IMR-90 (cell line): ENCODE data around the gene GTF3C4. TPM values are rescaled to one million over a fixed set of nuclear protein-coding genes. Genes with fewer than 3 reads are reported as not detected.

Experiments used
- ATAC-seq: fragments of 200-7000 bp; cut with Tn5 transposase; 2 replicates; pipeline ENCODE4 v1.9.1; 2020; ENCODE audit warnings: low read depth, mild to moderate bottlenecking, moderate library complexity
- BruUV-seq: library from RNA; stranded (reverse); fragments of 400-500 nt; replicated peaks from 2 replicates; lab custom pipeline; 2021; lab: Mats Ljungman, UMichigan
- CTCF ChIA-PET: fragments of 300-600 bp; formaldehyde crosslinking; extraction: SDS; loops from one replicate; lab custom pipeline; 2021; ENCODE audit warnings: antibody characterized with exemption; lab: Yijun Ruan, JAX
- POLR2A ChIA-PET: fragments of 300-600 bp; sonication (Branson Sonifier 250); formaldehyde crosslinking; loops from one replicate; lab custom pipeline; 2022; ENCODE audit warnings: antibody characterized with exemption; ENCODE audit not compliant: unreplicated experiment; lab: Charles Lee
- DNase-seq: peaks from one replicate; pipeline ENCODE4 v3.0.0; 2013
- H2AFZ ChIP-seq: replicated peaks from 2 replicates; pipeline ENCODE3; 2013; ENCODE audit warnings: low read length, mild to moderate bottlenecking; ENCODE audit not compliant: poor library complexity
- H2AK5ac ChIP-seq: 2 replicates; pipeline ENCODE4 v1.6.1; 2013; ENCODE audit warnings: low read depth, low read length, inconsistent platforms
- H2AK9ac ChIP-seq: replicated peaks from 2 replicates; pipeline ENCODE3; 2013; ENCODE audit warnings: mild to moderate bottlenecking, low read depth, low read length, moderate library complexity; ENCODE audit not compliant: poor library complexity
- H2BK120ac ChIP-seq: 2 replicates; pipeline ENCODE4 v1.6.1; 2013; ENCODE audit warnings: low read depth, low read length, inconsistent platforms
- H2BK15ac ChIP-seq: 3 replicates; pipeline ENCODE4 v1.6.1; 2013; ENCODE audit warnings: low read depth, low read length, inconsistent platforms
- H2BK20ac ChIP-seq: 2 replicates; pipeline ENCODE4 v1.6.1; 2013; ENCODE audit warnings: low read depth, mild to moderate bottlenecking, inconsistent platforms, low read length, moderate library complexity
- H2BK5ac ChIP-seq: 2 replicates; pipeline ENCODE4 v1.6.1; 2013; ENCODE audit warnings: mild to moderate bottlenecking, low read depth, low read length, inconsistent platforms; ENCODE audit not compliant: poor library complexity, severe bottlenecking
- H3K14ac ChIP-seq: replicated peaks from 2 replicates; pipeline ENCODE4 v1.6.1; 2013; ENCODE audit warnings: low read depth, low read length, inconsistent platforms
- H3K18ac ChIP-seq: 2 replicates; pipeline ENCODE4 v1.6.1; 2013; ENCODE audit warnings: low read depth, low read length, control low read depth
- H3K23ac ChIP-seq: 2 replicates; pipeline ENCODE4 v1.6.1; 2013; ENCODE audit warnings: low read depth, low read length, inconsistent platforms
- H3K27ac ChIP-seq: 2 replicates; pipeline ENCODE4 v1.5.1; 2013; ENCODE audit warnings: mild to moderate bottlenecking, control low read depth, low read length; ENCODE audit not compliant: insufficient read depth
- H3K27me3 ChIP-seq: 2 replicates; pipeline ENCODE4 v1.6.1; 2013; ENCODE audit warnings: low read length; ENCODE audit not compliant: control insufficient read depth, insufficient read depth
- H3K36me3 ChIP-seq: 2 replicates; pipeline ENCODE4 v1.6.1; 2013; ENCODE audit warnings: low read length, mixed read lengths; ENCODE audit not compliant: control insufficient read depth, insufficient read depth
- H3K4ac ChIP-seq: 2 replicates; pipeline ENCODE4 v1.6.1; 2013; ENCODE audit warnings: low read depth, low read length, inconsistent platforms
- H3K4me1 ChIP-seq: 2 replicates; pipeline ENCODE4 v1.6.1; 2013; ENCODE audit warnings: low read length, mixed read lengths; ENCODE audit not compliant: control insufficient read depth, insufficient read depth
- H3K4me2 ChIP-seq: 2 replicates; pipeline ENCODE4 v1.6.1; 2013; ENCODE audit warnings: low read depth, mild to moderate bottlenecking, control low read depth, low read length, moderate library complexity
- H3K4me3 ChIP-seq: 2 replicates; pipeline ENCODE4 v1.5.1; 2013; ENCODE audit warnings: low read depth, mild to moderate bottlenecking, control low read depth, low read length, moderate library complexity; ENCODE audit not compliant: insufficient read depth
- H3K56ac ChIP-seq: 2 replicates; pipeline ENCODE4 v1.6.1; 2013; ENCODE audit warnings: low read length, inconsistent platforms; ENCODE audit not compliant: insufficient read depth; ENCODE audit errors: extremely low read depth
- H3K79me1 ChIP-seq, 2 experiments: 2 replicates each; pipeline ENCODE4 v1.6.1; 2013; ENCODE audit warnings: low read length in 2 of 2, inconsistent platforms in 1 of 2, low read depth in 1 of 2
- H3K9ac ChIP-seq: 2 replicates; pipeline ENCODE4 v1.6.1; 2013; ENCODE audit warnings: low read depth, low read length, control low read depth
- H3K9me1 ChIP-seq: 2 replicates; pipeline ENCODE4 v1.6.1; 2013; ENCODE audit warnings: low read length, inconsistent platforms; ENCODE audit not compliant: insufficient read depth
- H3K9me3 ChIP-seq: 2 replicates; pipeline ENCODE4 v1.6.1; 2013; ENCODE audit warnings: low read length; ENCODE audit not compliant: control insufficient read depth, insufficient read depth
- H4K20me1 ChIP-seq: 2 replicates; pipeline ENCODE4 v1.6.1; 2013; ENCODE audit warnings: low read length, inconsistent platforms; ENCODE audit not compliant: insufficient read depth
- H4K5ac ChIP-seq: 2 replicates; pipeline ENCODE4 v1.6.1; 2013; ENCODE audit warnings: mild to moderate bottlenecking, low read depth, low read length, control low read depth
- H4K8ac ChIP-seq, 2 experiments: 2 replicates each; pipeline ENCODE4 v1.6.1; 2013; ENCODE audit warnings: low read depth in 2 of 2, low read length in 2 of 2, control low read depth in 1 of 2, inconsistent platforms in 1 of 2
- H4K91ac ChIP-seq: 2 replicates; pipeline ENCODE4 v1.6.1; 2013; ENCODE audit warnings: low read depth, low read length, inconsistent platforms; ENCODE audit not compliant: insufficient read depth
- BHLHE40 ChIP-seq: fragments of 150-350 bp; IDR thresholded peaks from 2 replicates; pipeline ENCODE4 v1.6.1; 2016; ENCODE audit warnings: mild to moderate bottlenecking, low read depth, low read length
- CTCF ChIP-seq: conservative IDR thresholded peaks from 2 replicates; pipeline ENCODE4 v1.5.1; 2012; ENCODE audit warnings: mild to moderate bottlenecking, low read depth, low read length, improper control_type of control experiment
- FOS ChIP-seq: fragments of 150-350 bp; IDR thresholded peaks from 2 replicates; pipeline ENCODE4 v1.6.1; 2016; ENCODE audit warnings: low read depth, low read length
- RAD21 ChIP-seq: IDR thresholded peaks from 2 replicates; pipeline ENCODE4 v1.6.1; 2012; ENCODE audit warnings: low read length, improper control_type of control experiment
- WGBS, 2 experiments: methylation state at CpG; one replicate each; pipeline versions ENCODE4 v1.1.5 to v1.1.7; 2013; ENCODE audit warnings: missing lambda C conversion rate in 2 of 2; ENCODE audit not compliant: insufficient read length in 1 of 2; ENCODE audit errors: extremely low coverage in 2 of 2; 5-methylcytosine and 5-hydroxymethylcytosine counted together
- dilution Hi-C: fragments of 300-500 bp; cut with HindIII; formaldehyde crosslinking; loops from one replicate; pipeline ENCODE4 v1.14.3; 2018; ENCODE audit warnings: low sequenced_read_pairs; ENCODE audit not compliant: unreplicated experiment
- in situ Hi-C: fragments of 300-500 bp; cut with MboI; formaldehyde crosslinking; loops from 3 replicates; pipeline ENCODE4 v1.14.3; 2019; ENCODE audit warnings: low sequenced_read_pairs, inconsistent platforms, mixed read lengths
- intact Hi-C: fragments of 100-400 bp; cut with micrococcal nuclease; formaldehyde crosslinking; loops from 2 replicates; pipeline ENCODE4 v1.10.0; 2022
- polyA plus RNA-seq, 3 experiments: library from polyadenylated mRNA; depleted of rRNA; stranded (reverse); fragments of >200 nt; gene quantifications; 2 replicates each; pipeline ENCODE4 v1.2.3, GENCODE V29; 2012; ENCODE audit warnings: low replicate concordance in 1 of 3
- total RNA-seq: library from RNA; depleted of rRNA; stranded (reverse); fragments of >200 nt; gene quantifications from 2 replicates; pipeline ENCODE4 v1.2.3, GENCODE V29; 2012
- TF ChIP-seq, protein P1 (sequence below): fragments of 150-350 bp; IDR thresholded peaks from 2 replicates; pipeline ENCODE4 v1.6.1; 2016; ENCODE audit warnings: low read depth, mild to moderate bottlenecking, low read length, moderate library complexity, borderline replicate concordance
- TF ChIP-seq, protein P2 (sequence below): fragments of 150-350 bp; IDR thresholded peaks from 2 replicates; pipeline ENCODE4 v1.6.1; 2017; ENCODE audit warnings: mild to moderate bottlenecking, antibody characterized with exemption, low read length, low read depth

GTF3C4 gene
- total and polyA plus RNA-seq, 2 of the 4 experiments (the other 2 are of a cell fraction): 4.7 to 16.5 TPM

DNA sequence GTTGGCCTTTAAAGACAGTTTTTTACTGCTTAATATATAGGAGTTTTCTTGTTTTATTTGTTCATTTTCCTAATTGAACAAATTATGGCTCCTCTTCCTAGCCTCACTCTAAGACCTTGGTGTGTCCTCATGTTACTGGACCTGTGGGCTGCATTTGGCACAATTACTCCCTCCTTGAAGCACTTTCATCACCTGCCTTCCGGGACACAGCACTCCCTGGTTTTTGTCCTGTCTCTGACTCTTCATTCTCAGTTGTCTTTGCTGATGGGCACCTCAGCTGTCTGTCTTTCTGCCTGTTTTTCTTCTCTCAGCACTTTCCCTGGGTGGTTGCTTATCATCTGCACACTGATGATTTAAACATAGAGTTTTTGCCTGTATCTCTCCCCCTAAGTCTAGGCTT, 13.6 kb downstream of the GTF3C4 start:
- Histone ChIP-seq H3K4me2 (no peak overlapping the region), H3K9me3 (no peaks in the 10 kb centered on the region), H3K9ac (no peak overlapping the region), H3K4me1 (no peaks in the 10 kb centered on the region), H2AK5ac (no peak overlapping the region), H4K20me1 (peaks cover 12% of the 10 kb centered on the region; the same call in 1 of the 2 replicates), H2BK15ac (no peak overlapping the region), H4K8ac (no peak overlapping the region), H2BK5ac (no peak overlapping the region), H3K4ac (no peak overlapping the region), H3K18ac (no peak overlapping the region), H2BK120ac (no peak overlapping the region), H3K27ac (no peak overlapping the region), H3K56ac (no peak overlapping the region), H4K91ac (no peak overlapping the region), H2AFZ (no peak overlapping the region), H3K9me1 (peaks cover 8% of the 10 kb centered on the region), H4K5ac (no peak overlapping the region), H3K4me3 (no peak overlapping the region), H3K27me3 (no peaks in the 10 kb centered on the region), H2BK20ac (no peak overlapping the region), H2AK9ac (no peak overlapping the region), H3K23ac (no peak overlapping the region), H3K36me3 (peaks cover 34% of the 10 kb centered on the region), H3K79me1 (peaks cover 21 to 56% of the 10 kb centered on the region in 2 experiments), H3K14ac (no peak overlapping the region)
- DNase-seq: no peak
- dilution Hi-C loops: no loop called here
- in situ Hi-C loops: no loop called here
- intact Hi-C loops: no loop called here
- CTCF ChIA-PET: no interaction called here
- BruUV-seq: no TSS peak
- TF ChIP-seq BHLHE40 (no peak), CTCF (no peak), FOS (no peak), RAD21 (no peak)
- TF ChIP-seq, protein P1, sequence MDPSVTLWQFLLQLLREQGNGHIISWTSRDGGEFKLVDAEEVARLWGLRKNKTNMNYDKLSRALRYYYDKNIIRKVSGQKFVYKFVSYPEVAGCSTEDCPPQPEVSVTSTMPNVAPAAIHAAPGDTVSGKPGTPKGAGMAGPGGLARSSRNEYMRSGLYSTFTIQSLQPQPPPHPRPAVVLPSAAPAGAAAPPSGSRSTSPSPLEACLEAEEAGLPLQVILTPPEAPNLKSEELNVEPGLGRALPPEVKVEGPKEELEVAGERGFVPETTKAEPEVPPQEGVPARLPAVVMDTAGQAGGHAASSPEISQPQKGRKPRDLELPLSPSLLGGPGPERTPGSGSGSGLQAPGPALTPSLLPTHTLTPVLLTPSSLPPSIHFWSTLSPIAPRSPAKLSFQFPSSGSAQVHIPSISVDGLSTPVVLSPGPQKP: no peak
- TF ChIP-seq, protein P2, sequence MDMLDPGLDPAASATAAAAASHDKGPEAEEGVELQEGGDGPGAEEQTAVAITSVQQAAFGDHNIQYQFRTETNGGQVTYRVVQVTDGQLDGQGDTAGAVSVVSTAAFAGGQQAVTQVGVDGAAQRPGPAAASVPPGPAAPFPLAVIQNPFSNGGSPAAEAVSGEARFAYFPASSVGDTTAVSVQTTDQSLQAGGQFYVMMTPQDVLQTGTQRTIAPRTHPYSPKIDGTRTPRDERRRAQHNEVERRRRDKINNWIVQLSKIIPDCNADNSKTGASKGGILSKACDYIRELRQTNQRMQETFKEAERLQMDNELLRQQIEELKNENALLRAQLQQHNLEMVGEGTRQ: no peak
- no CpG with 5 or more reads among the region's 1 CpG for WGBS, 2 experiments
- POLR2A ChIA-PET: no interaction called here
- ATAC-seq: no peak
